ENCODE results near the gene PHF1. TPM values are rescaled to one million over a fixed set of nuclear protein-coding genes. Genes with fewer than 3 reads are reported as not detected.

Gene PHF1
- total RNA-seq, result 23.9 and 27.0 TPM in 2 replicates

GRCh38 chr6:33410711-33411631 lies at the start of gene PHF1:
TSS of gene PHF1 (plus strand) at chr6:33411014. CDS start at chr6:33412264, 1,250 bp downstream.

GRCh38 chr6:33391278-33391921 lies 19.4 kb upstream of the PHF1 start, which contains the start of gene KIFC1:
TSS of gene KIFC1 (plus strand) at chr6:33391823. CDS start at chr6:33391986, 163 bp downstream.

DNA sequence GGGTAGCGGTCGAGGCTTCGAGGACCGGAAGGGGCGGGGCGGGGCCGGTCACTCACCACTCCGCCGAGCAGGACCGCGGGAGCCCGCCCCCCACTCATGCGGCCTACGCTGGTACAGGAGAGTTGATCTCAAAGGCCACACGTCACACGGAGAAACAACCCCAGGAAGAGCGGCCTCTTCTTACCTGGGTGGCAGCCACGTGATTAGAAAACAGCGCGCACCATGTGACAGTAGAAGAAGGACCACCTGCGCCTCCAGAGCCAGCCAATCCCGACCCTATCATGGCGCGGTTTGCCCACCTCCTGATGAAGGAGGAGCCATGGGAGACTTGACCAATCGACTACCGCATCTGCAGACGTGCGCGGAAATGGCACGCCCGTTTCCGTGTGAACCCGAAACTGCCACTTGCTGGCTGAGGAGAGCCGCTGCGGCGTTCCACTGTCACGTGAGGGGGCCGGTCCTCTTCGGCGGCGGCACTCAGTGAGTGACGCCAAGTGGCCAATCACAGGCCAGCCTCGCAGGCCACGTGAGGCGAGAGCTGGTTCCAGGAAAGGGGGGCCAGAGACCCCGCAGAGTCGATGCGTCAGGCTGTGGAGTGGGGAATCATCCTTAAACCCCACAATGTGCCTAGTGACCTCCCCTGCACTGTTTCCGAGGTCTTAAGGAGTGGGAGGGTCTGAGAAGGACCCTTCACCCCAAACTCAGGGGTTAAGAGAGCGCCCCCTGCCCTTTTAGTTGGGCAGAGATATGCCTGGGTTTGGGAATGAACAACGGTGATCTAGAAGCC lies 7.3 kb downstream of the PHF1 start, which contains the start of gene CUTA:
CUTA (minus strand) TSS at position 205 of the 787 bp plus-strand sequence; CDS start at position 98, 107 bp downstream.

DNA sequence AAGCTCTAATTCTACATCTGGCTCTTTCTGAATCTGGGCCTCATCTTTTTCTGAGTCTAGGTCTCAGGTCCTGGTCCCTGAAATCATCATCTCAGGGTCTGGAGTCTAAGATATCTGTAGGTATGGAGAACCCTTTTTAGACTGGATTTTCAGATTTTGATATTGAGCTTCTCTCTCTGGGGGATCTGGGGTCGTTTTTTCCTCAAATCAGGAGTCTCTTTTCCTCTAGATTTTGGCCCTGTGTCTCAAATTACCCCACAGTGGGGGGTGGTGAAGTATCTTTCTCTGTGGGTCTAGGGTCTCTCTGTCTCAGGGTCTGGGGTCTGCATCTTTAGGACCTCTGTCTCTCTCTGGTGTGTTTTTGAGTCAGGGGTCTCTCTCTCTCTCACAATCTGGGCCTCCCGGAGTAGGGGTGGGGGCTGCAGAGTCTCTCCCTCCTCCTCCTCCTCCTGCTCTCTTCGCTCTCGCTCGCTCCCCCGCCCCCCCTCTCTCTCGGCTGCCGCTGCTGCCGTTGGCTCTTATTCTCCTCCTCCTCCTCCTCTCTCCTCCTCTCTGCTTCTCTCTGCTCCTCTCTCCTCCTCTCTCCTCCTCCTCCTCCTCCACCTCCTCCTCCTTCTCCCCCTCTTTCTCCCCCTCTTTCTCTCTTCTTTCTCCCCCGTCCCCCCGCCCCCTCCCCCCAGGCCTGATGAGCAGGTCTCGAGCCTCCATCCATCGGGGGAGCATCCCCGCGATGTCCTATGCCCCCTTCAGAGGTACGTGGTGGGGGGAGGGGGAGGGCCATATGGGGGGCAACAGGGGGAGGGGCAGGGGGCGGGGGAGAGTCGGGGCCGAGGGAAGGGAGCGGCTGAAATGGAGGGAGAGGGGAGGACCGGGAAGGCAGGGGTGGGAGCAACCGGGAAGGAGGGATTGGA lies 9.0 kb downstream of the PHF1 start, which contains the start of gene SYNGAP1:
SYNGAP1 (plus strand) TSS at position 486 of the 911 bp plus-strand sequence; CDS start at position 686, 200 bp downstream.

GRCh38 chr6:33454009-33454946 lies 43.5 kb downstream of the PHF1 start, which contains the start of gene ZBTB9:
TSS of gene ZBTB9 (plus strand) at chr6:33454576. CDS start at chr6:33455101, 525 bp downstream.

Other genes starting within 250 kb of the PHF1 start
- gene COL11A2, start 218.5 kb upstream of the PHF1 start, total RNA-seq, result 0.15 and 1.2 TPM in 2 replicates
- gene RXRB, start 210.3 kb upstream of the PHF1 start, total RNA-seq, result 28.2 and 36.4 TPM in 2 replicates
- 126 and 152 TPM in 2 replicates for gene SLC39A7, start 210.1 kb upstream of the PHF1 start, total RNA-seq
- gene HSD17B8, start 206.4 kb upstream of the PHF1 start, total RNA-seq, result 11.1 and 11.6 TPM in 2 replicates
- 31.4 and 52.9 TPM in 2 replicates for gene RING1, start 202.5 kb upstream of the PHF1 start, total RNA-seq
- 42.0 and 42.8 TPM in 2 replicates for gene VPS52, start 139.1 kb upstream of the PHF1 start, total RNA-seq
- 3,088 and 3,156 TPM in 2 replicates for gene RPS18, start 138.9 kb upstream of the PHF1 start, total RNA-seq
- gene B3GALT4, start 133.9 kb upstream of the PHF1 start, total RNA-seq, result 12.5 and 18.0 TPM in 2 replicates
- 69.3 and 86.5 TPM in 2 replicates for gene WDR46, start 121.8 kb upstream of the PHF1 start, total RNA-seq
- 26.6 and 51.3 TPM in 2 replicates for gene PFDN6, start 121.4 kb upstream of the PHF1 start, total RNA-seq
- gene RGL2, start 112.1 kb upstream of the PHF1 start, total RNA-seq, result 29.2 and 41.7 TPM in 2 replicates
- gene TAPBP, start 96.9 kb upstream of the PHF1 start, total RNA-seq, result 54.8 and 136 TPM in 2 replicates
- 18.0 and 25.8 TPM in 2 replicates for gene ZBTB22, start 93.3 kb upstream of the PHF1 start, total RNA-seq
- gene DAXX, start 88.1 kb upstream of the PHF1 start, total RNA-seq, result 41.7 and 65.6 TPM in 2 replicates
- gene KIFC1, start 19.2 kb upstream of the PHF1 start, total RNA-seq, result 1.8 and 36.2 TPM in 2 replicates
- 125 and 147 TPM in 2 replicates for gene CUTA, start 7.1 kb downstream of the PHF1 start, total RNA-seq
- gene SYNGAP1, start 9.1 kb downstream of the PHF1 start, total RNA-seq, result 8.0 and 10.8 TPM in 2 replicates
- gene ZBTB9, start 43.6 kb downstream of the PHF1 start, total RNA-seq, result 5.1 and 5.3 TPM in 2 replicates
- 10.5 and 11.7 TPM in 2 replicates for gene BAK1, start 169.3 kb downstream of the PHF1 start, total RNA-seq
- gene ITPR3, start 210.3 kb downstream of the PHF1 start, total RNA-seq, result 70.3 and 77.4 TPM in 2 replicates